HEK293 (cell line): ENCODE data around the gene USP5.

Experiments
- CTCF ChIA-PET: fragments of 350-600 bp; formaldehyde crosslinking; extraction: SDS; loops from one replicate; lab custom pipeline; 2021; ENCODE audit warnings: antibody characterized with exemption; lab: Yijun Ruan, JAX
- POLR2A ChIA-PET: fragments of 300-600 bp; formaldehyde crosslinking; extraction: SDS; loops from one replicate; lab custom pipeline; 2020; ENCODE audit warnings: antibody characterized with exemption, inconsistent platforms; lab: Yijun Ruan, JAX
- H3K27ac ChIP-seq: fragments of 200-500 bp; sonication (Bioruptor generic); 2 replicates; pipeline ENCODE4 v1.5.1; 2014; ENCODE audit warnings: low read depth, low read length, control low read depth, inconsistent platforms; ENCODE audit errors: extremely low read depth
- H3K36me3 ChIP-seq, 2 experiments: fragments of 200-500 bp in 1 of 2; sonication (Bioruptor generic) in 1 of 2; 1 replicate in 1 of 2; 2 replicates in 1 of 2; pipeline ENCODE4 v1.5.1; 2014 to 2017; ENCODE audit warnings: inconsistent platforms in 2 of 2, low read length in 2 of 2; ENCODE audit not compliant: control insufficient read depth in 2 of 2, insufficient read depth in 1 of 2
- H3K4me1 ChIP-seq: fragments of 200-500 bp; sonication (Bioruptor generic); 2 replicates; pipeline ENCODE4 v1.5.1; 2014; ENCODE audit warnings: mild to moderate bottlenecking, low read length, inconsistent platforms; ENCODE audit not compliant: control insufficient read depth, insufficient read depth
- H3K4me3 ChIP-seq: 2 replicates; pipeline ENCODE4 v1.5.1; 2011; ENCODE audit warnings: low read depth, mild to moderate bottlenecking, control low read depth, low read length, moderate library complexity
- H3K9me3 ChIP-seq: fragments of 200-500 bp; sonication (Bioruptor generic); 2 replicates; pipeline ENCODE4 v1.5.1; 2014; ENCODE audit warnings: low read depth, low read length, inconsistent platforms; ENCODE audit not compliant: control insufficient read depth, insufficient read depth
- ELK4 ChIP-seq: IDR thresholded peaks from 2 replicates; pipeline ENCODE4 v1.6.1; 2011; ENCODE audit warnings: mild to moderate bottlenecking, low read depth, low read length, borderline replicate concordance
- HOXD13 ChIP-seq: sonication (generic); formaldehyde crosslinking; IDR thresholded peaks from 2 replicates; pipeline ENCODE4 v1.8.0; 2022; ENCODE audit warnings: missing genetic modification reagents, borderline replicate concordance
- KLF9 ChIP-seq: fragments of 450-650 bp; formaldehyde crosslinking; IDR thresholded peaks from 2 replicates; pipeline ENCODE4 v1.5.1; 2016; ENCODE audit warnings: missing biosample characterization, missing genetic modification characterization, low read depth
- SCRT2 ChIP-seq: fragments of 450-650 bp; formaldehyde crosslinking; IDR thresholded peaks from 2 replicates; pipeline ENCODE4 v1.5.1; 2016; ENCODE audit warnings: missing biosample characterization, missing genetic modification characterization
- TSHZ1 ChIP-seq: fragments of 450-650 bp; formaldehyde crosslinking; IDR thresholded peaks from 2 replicates; pipeline ENCODE4 v1.5.1; 2016; ENCODE audit warnings: missing biosample characterization, missing genetic modification characterization, borderline replicate concordance
- YY2 ChIP-seq: fragments of 450-650 bp; formaldehyde crosslinking; IDR thresholded peaks from 2 replicates; pipeline ENCODE4 v1.5.1; 2016; ENCODE audit warnings: missing biosample characterization, missing genetic modification characterization
- ZFHX2 ChIP-seq: fragments of 450-650 bp; formaldehyde crosslinking; conservative IDR thresholded peaks from 2 replicates; pipeline ENCODE4 v1.5.1; 2016; ENCODE audit warnings: missing biosample characterization, missing genetic modification characterization
- ZNF211 ChIP-seq: fragments of 450-650 bp; formaldehyde crosslinking; IDR thresholded peaks from 2 replicates; pipeline ENCODE4 v1.5.1; 2016; ENCODE audit warnings: low read depth, missing biosample characterization, missing genetic modification characterization
- ZNF239 ChIP-seq: fragments of 450-650 bp; formaldehyde crosslinking; IDR thresholded peaks from 2 replicates; pipeline ENCODE4 v1.5.1; 2016; ENCODE audit warnings: missing biosample characterization, missing genetic modification characterization
- ZNF280C ChIP-seq: fragments of 450-650 bp; formaldehyde crosslinking; IDR thresholded peaks from 2 replicates; pipeline ENCODE4 v1.5.1; 2016; ENCODE audit warnings: missing biosample characterization, missing genetic modification characterization
- ZNF302 ChIP-seq: fragments of 450-650 bp; formaldehyde crosslinking; IDR thresholded peaks from 2 replicates; pipeline ENCODE4 v1.5.1; 2016; ENCODE audit warnings: missing biosample characterization, missing genetic modification characterization, low read depth
- ZNF366 ChIP-seq: fragments of 450-650 bp; formaldehyde crosslinking; conservative IDR thresholded peaks from 2 replicates; pipeline ENCODE4 v1.5.1; 2016; ENCODE audit warnings: missing biosample characterization, missing genetic modification characterization
- ZNF404 ChIP-seq: fragments of 450-650 bp; formaldehyde crosslinking; IDR thresholded peaks from 2 replicates; pipeline ENCODE4 v1.5.1; 2017; ENCODE audit warnings: missing biosample characterization, missing genetic modification characterization
- ZNF473 ChIP-seq: fragments of 450-650 bp; formaldehyde crosslinking; IDR thresholded peaks from 2 replicates; pipeline ENCODE4 v1.5.1; 2017; ENCODE audit warnings: missing biosample characterization, missing genetic modification characterization
- ZNF48 ChIP-seq: fragments of 450-650 bp; formaldehyde crosslinking; IDR thresholded peaks from 2 replicates; pipeline ENCODE4 v1.5.1; 2016; ENCODE audit warnings: missing biosample characterization, missing genetic modification characterization
- ZNF501 ChIP-seq: fragments of 450-650 bp; formaldehyde crosslinking; IDR thresholded peaks from 2 replicates; pipeline ENCODE4 v1.5.1; 2016; ENCODE audit warnings: missing biosample characterization, missing genetic modification characterization
- ZNF610 ChIP-seq: fragments of 450-650 bp; formaldehyde crosslinking; IDR thresholded peaks from 2 replicates; pipeline ENCODE4 v1.5.1; 2016; ENCODE audit warnings: missing biosample characterization, missing genetic modification characterization, borderline replicate concordance
- ZNF664 ChIP-seq: fragments of 450-650 bp; formaldehyde crosslinking; IDR thresholded peaks from 2 replicates; pipeline ENCODE4 v1.5.1; 2016; ENCODE audit warnings: missing biosample characterization, missing genetic modification characterization
- ZNF791 ChIP-seq: fragments of 450-650 bp; formaldehyde crosslinking; IDR thresholded peaks from 2 replicates; pipeline ENCODE4 v1.5.1; 2016; ENCODE audit warnings: missing biosample characterization, missing genetic modification characterization
- ZNF837 ChIP-seq: fragments of 450-650 bp; formaldehyde crosslinking; IDR thresholded peaks from 2 replicates; pipeline ENCODE4 v1.5.1; 2016; ENCODE audit warnings: missing biosample characterization, missing genetic modification characterization
- TF ChIP-seq, protein P1 (sequence below): fragments of 450-650 bp; formaldehyde crosslinking; IDR thresholded peaks from 2 replicates; pipeline ENCODE4 v1.5.1; 2016; ENCODE audit warnings: missing biosample characterization, missing genetic modification characterization
- TF ChIP-seq, protein P2 (sequence below): fragments of 450-650 bp; formaldehyde crosslinking; IDR thresholded peaks from 2 replicates; pipeline ENCODE4 v1.5.1; 2016; ENCODE audit warnings: missing biosample characterization, missing genetic modification characterization, borderline replicate concordance
- TF ChIP-seq, protein P3 (sequence below): fragments of 450-650 bp; IDR thresholded peaks from 2 replicates; pipeline ENCODE4 v1.5.1; 2018; ENCODE audit warnings: missing biosample characterization, missing genetic modification characterization

Gene USP5

GRCh38 chr12:6855322-6855721 lies 3.4 kb downstream of the USP5 start (continued):
- TF ChIP-seq, protein P1, sequence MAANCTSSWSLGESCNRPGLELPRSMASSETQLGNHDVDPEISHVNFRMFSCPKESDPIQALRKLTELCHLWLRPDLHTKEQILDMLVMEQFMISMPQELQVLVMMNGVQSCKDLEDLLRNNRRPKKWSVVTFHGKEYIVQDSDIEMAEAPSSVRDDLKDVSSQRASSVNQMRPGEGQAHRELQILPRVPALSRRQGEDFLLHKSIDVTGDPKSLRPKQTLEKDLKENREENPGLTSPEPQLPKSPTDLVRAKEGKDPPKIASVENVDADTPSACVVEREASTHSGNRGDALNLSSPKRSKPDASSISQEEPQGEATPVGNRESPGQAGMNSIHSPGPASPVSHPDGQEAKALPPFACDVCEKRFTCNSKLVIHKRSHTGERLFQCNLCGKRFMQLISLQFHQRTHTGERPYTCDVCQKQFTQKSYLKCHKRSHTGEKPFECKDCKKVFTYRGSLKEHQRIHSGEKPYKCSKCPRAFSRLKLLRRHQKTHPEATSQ: no peak

DNA sequence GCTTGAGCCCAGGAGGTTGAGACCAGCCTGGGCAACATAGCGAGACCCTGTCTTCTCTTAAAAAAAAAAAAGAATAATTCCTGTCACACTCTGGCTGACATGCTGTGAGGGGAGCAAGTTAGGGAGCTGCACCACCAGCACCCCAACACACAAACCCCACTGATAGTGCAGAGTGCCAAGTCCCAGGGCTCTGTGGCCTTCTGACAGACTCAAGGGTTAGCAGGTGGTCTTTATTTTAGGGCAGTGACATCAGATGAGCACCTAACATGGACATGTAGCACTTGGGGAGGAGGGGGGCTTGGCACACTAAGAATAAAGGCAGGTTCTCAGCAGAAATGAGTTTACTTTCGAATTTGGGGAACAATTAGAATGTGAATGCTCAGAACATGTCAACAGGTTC lies 6.8 kb downstream of the USP5 start:
- ChIA-PET POLR2A (no interaction called here), CTCF (interaction anchor here (0.7 kb wide), 2 partner anchors 80 to 105 kb away, joined by 3 read pairs; no protein-coding TSS in a partner anchor)
- H3K36me3 ChIP-seq: peaks cover 23 to 94% of the 10 kb centered on the region in 2 experiments
- TF ChIP-seq ZNF211 (tag by site-specific recombination) (no peak), HOXD13 (CRISPR knock-in tag) (no peak), ZNF501 (tag by site-specific recombination) (no peak), ZNF366 (tag by site-specific recombination) (no peak), ELK4 (no peak), ZNF239 (no peak), ZNF48 (tag by site-specific recombination) (no peak), ZNF302 (tag by site-specific recombination) (no peak), ZNF791 (tag by site-specific recombination) (no peak)
- TF ChIP-seq, protein P2, sequence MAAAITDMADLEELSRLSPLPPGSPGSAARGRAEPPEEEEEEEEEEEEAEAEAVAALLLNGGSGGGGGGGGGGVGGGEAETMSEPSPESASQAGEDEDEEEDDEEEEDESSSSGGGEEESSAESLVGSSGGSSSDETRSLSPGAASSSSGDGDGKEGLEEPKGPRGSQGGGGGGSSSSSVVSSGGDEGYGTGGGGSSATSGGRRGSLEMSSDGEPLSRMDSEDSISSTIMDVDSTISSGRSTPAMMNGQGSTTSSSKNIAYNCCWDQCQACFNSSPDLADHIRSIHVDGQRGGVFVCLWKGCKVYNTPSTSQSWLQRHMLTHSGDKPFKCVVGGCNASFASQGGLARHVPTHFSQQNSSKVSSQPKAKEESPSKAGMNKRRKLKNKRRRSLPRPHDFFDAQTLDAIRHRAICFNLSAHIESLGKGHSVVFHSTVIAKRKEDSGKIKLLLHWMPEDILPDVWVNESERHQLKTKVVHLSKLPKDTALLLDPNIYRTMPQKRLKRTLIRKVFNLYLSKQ (tag by site-specific recombination): no peak
- no peaks in the 10 kb centered on the region for H3K9me3 ChIP-seq
- no peak overlapping the region for H3K27ac ChIP-seq
- no peaks in the 10 kb centered on the region for H3K4me1 ChIP-seq
- no peak overlapping the region for H3K4me3 ChIP-seq

GRCh38 chr12:6860116-6860515 lies 8.2 kb downstream of the USP5 start:
- H3K36me3 ChIP-seq: peaks cover 23 to 97% of the 10 kb centered on the region in 2 experiments
- no peak overlapping the region for H3K27ac ChIP-seq
- H3K9me3 ChIP-seq: no peaks in the 10 kb centered on the region
- H3K4me1 ChIP-seq: no peaks in the 10 kb centered on the region
- ChIA-PET CTCF (interaction anchor here (0.6 to 1.3 kb wide), 3 partner anchors 9 to 107 kb away, joined by 3 to 6 read pairs (median 4); partner anchors contain the start of genes MLF2 and SPSB2), POLR2A (interaction anchor here (0.6 to 2.2 kb wide), 2 partner anchors 9 to 49 kb away, joined by 3 to 14 read pairs; partner anchors contain the start of genes CDCA3 and USP5)
- no peak overlapping the region for H3K4me3 ChIP-seq
- TF ChIP-seq ZNF837 (tag by site-specific recombination) (no peak), ZNF48 (tag by site-specific recombination) (no peak), ZNF280C (tag by site-specific recombination) (no peak), ZNF610 (tag by site-specific recombination) (no peak), ZNF473 (tag by site-specific recombination) (no peak), ZNF211 (tag by site-specific recombination) (no peak), ZFHX2 (tag by site-specific recombination) (no peak), YY2 (tag by site-specific recombination) (no peak), TSHZ1 (tag by site-specific recombination) (no peak), SCRT2 (tag by site-specific recombination) (no peak), ZNF404 (no peak), KLF9 (tag by site-specific recombination) (no peak), ZNF664 (no peak)
- TF ChIP-seq, protein P3, sequence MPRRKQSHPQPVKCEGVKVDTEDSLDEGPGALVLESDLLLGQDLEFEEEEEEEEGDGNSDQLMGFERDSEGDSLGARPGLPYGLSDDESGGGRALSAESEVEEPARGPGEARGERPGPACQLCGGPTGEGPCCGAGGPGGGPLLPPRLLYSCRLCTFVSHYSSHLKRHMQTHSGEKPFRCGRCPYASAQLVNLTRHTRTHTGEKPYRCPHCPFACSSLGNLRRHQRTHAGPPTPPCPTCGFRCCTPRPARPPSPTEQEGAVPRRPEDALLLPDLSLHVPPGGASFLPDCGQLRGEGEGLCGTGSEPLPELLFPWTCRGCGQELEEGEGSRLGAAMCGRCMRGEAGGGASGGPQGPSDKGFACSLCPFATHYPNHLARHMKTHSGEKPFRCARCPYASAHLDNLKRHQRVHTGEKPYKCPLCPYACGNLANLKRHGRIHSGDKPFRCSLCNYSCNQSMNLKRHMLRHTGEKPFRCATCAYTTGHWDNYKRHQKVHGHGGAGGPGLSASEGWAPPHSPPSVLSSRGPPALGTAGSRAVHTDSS: no peak
